ENCODE results near the gene EHD4.

Gene EHD4

GRCh38 chr15:42012928-42013482 lies 40.6 kb upstream of the EHD4 start:
- H3K27ac ChIP-seq: no peak overlapping the region
- no peak for TF ChIP-seq CTCF (conservative IDR thresholded peaks at IDR 0.05)

GRCh38 chr15:42012241-42012640 lies 39.9 kb upstream of the EHD4 start:
- H3K27ac ChIP-seq: no peak overlapping the region
- TF ChIP-seq CTCF (conservative IDR thresholded peaks at IDR 0.05): no peak

DNA sequence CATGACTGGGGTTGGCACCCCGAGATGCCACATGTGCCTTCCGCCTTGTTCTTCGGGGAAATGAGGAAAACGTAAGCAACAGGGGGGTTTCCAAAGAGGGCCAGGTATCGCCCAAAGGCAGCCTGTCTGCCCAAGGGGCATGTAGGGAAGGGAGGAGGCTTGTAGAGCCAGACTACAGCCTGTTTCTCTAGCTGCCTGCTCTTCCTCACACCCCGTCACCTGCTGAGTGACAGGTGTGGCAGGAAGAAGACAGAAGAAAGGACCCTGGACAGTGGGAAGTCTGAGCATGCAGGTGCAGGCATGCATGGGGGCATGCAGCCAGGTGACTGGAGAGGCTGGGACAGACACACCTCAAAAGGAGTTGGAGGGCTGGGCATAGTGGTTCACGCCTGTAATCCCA lies 38.7 kb upstream of the EHD4 start:
- no peak overlapping the region for H3K27ac ChIP-seq

DNA sequence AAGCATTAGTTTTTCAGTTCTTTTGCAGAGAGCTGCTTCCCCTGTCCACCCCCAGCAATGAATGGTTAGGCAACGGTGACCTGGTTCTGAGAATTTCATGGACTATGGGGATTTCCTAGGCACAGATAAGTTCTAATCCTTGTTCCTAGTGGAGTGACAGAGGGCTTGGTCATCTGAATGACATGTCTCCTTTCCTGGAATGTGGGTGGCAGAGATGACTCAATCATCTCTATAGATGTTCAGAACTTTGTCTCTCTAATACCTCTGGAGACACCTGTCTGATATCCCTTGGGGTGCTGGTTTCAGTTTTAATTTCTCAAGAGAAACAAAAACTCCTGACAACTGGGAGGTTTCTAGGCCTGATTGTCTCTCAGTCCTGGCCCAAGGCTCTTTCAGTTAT lies 38.1 kb upstream of the EHD4 start:
- no peak for TF ChIP-seq CTCF (conservative IDR thresholded peaks at IDR 0.05)

More for the DNA sequence above, 38.7 kb upstream of the EHD4 start:
- no peak for TF ChIP-seq CTCF (conservative IDR thresholded peaks at IDR 0.05)

DNA sequence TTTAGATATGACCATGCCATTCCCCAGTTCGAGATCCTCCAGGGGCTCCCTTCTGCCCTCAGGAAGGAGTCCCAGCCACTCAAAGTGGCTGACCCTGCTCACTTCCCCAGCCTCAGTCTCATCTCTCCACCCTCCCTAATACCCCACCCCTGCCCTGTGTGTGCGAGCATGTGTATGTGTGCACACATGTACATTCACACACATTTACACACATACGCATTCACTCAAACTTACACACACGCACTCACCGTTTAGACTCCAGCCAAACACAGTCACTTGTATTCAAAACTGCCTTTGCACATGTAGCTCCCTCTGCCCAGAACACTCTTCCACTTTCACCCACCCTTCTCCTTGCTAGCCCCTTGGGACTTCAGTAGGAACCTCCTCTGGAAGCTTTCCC lies 37.1 kb upstream of the EHD4 start:
- TF ChIP-seq CTCF (conservative IDR thresholded peaks at IDR 0.05): no peak
- H3K27ac ChIP-seq: no peak overlapping the region

More for the DNA sequence above, 38.1 kb upstream of the EHD4 start:
- no peak overlapping the region for H3K27ac ChIP-seq

GRCh38 chr15:42009022-42009421 lies 36.7 kb upstream of the EHD4 start:
- H3K27ac ChIP-seq: no peak overlapping the region
- TF ChIP-seq CTCF (conservative IDR thresholded peaks at IDR 0.05): no peak

- no peak for TF ChIP-seq CTCF (conservative IDR thresholded peaks at IDR 0.05)
- no peak overlapping the region for H3K27ac ChIP-seq
Measured at GRCh38 chr15:42007386-42007785, 35.0 kb upstream of the EHD4 start.
